Activated gamma-delta T cell treated with anti-CD3 and anti-CD28 coated beads, Interleukin-2, amount 50 U/mL, for 16 hours (primary cell): Measurements from ENCODE around the gene PLEKHG4.

ENCODE experiments used
- DNase-seq: peaks from one replicate; pipeline ENCODE4 v3.0.0-alpha.2; 2020; ENCODE audit warnings: low read depth

PLEKHG4 gene

GRCh38 chr16:67244387-67245185 lies 34.7 kb upstream of the PLEKHG4 start:
- DNase-seq = peak; percentile 71

- no peak for DNase-seq
These were observed 34.1 kb upstream of the PLEKHG4 start for GRCh38 chr16:67245186-67245585.

- no peak for DNase-seq
These were observed 33.7 kb upstream of the PLEKHG4 start for GRCh38 chr16:67245674-67246080.

- DNase-seq = peak; percentile 25
These were observed 33.1 kb upstream of the PLEKHG4 start for GRCh38 chr16:67246081-67246755.

- no peak for DNase-seq
These were observed 32.6 kb upstream of the PLEKHG4 start for GRCh38 chr16:67246756-67247191.

- DNase-seq = peak; percentile 96
These were observed 31.9 kb upstream of the PLEKHG4 start, which contains the start of gene FHOD1 for GRCh38 chr16:67247192-67248072. Gene FHOD1, minus strand, starts transcription at chr16:67247481. Its CDS starts 71 bp downstream, at chr16:67247410.

- no peak for DNase-seq
These were observed 31.3 kb upstream of the PLEKHG4 start for GRCh38 chr16:67248073-67248400.

GRCh38 chr16:67248401-67249177 lies 30.7 kb upstream of the PLEKHG4 start, which contains the start of gene SLC9A5:
Gene SLC9A5, plus strand, starts transcription at chr16:67248979. Its CDS starts 36 bp downstream, at chr16:67249015.
- DNase-seq = no peak

GRCh38 chr16:67249178-67250044 lies 29.9 kb upstream of the PLEKHG4 start:
- DNase-seq = no peak

GRCh38 chr16:67250045-67250327 lies 29.3 kb upstream of the PLEKHG4 start:
- DNase-seq = no peak

GRCh38 chr16:67252609-67253497 lies 26.5 kb upstream of the PLEKHG4 start:
- DNase-seq = no peak

- DNase-seq = no peak
These were observed 24.4 kb upstream of the PLEKHG4 start for GRCh38 chr16:67254801-67255552.

- DNase-seq = no peak
These were observed 23.6 kb upstream of the PLEKHG4 start for GRCh38 chr16:67255553-67256221.

GRCh38 chr16:67256701-67257230 lies 22.6 kb upstream of the PLEKHG4 start:
- DNase-seq = no peak

GRCh38 chr16:67257486-67258160 lies 21.7 kb upstream of the PLEKHG4 start:
- DNase-seq = no peak

- DNase-seq = no peak
These were observed 21.0 kb upstream of the PLEKHG4 start for GRCh38 chr16:67258161-67258835.

- no peak for DNase-seq
These were observed 19.6 kb upstream of the PLEKHG4 start for GRCh38 chr16:67259705-67260104.
